BLaER1 treated with 17β-estradiol and CSF1 and Interleukin-3, amounts not matched to agents 10 nM and 100 nM (cell line): ENCODE results near the gene MBOAT1.

Experiments
- H3K27ac ChIP-seq, 11 experiments: shearing (Covaris generic); formaldehyde crosslinking; 2 replicates each; pipeline ENCODE4 v1.8.1; 2022
- H3K27me3 ChIP-seq, 11 experiments: shearing (Covaris generic); formaldehyde crosslinking; 2 replicates each; pipeline ENCODE4 v1.8.1; 2022
- H3K36me3 ChIP-seq, 11 experiments: shearing (Covaris generic); formaldehyde crosslinking; 2 replicates each; pipeline ENCODE4 v1.8.1; 2022
- H3K4me1 ChIP-seq, 10 experiments: shearing (Covaris generic); formaldehyde crosslinking; 2 replicates each; pipeline ENCODE4 v1.8.1; 2022
- H3K4me2 ChIP-seq, 11 experiments: shearing (Covaris generic); formaldehyde crosslinking; 2 replicates each; pipeline ENCODE4 v1.8.1; 2022
- H3K4me3 ChIP-seq, 10 experiments: shearing (Covaris generic); formaldehyde crosslinking; 2 replicates each; pipeline ENCODE4 v1.8.1; 2022
- H3K9ac ChIP-seq, 11 experiments: shearing (Covaris generic); formaldehyde crosslinking; 2 replicates each; pipeline ENCODE4 v1.8.1; 2022
- H3K9me3 ChIP-seq, 11 experiments: shearing (Covaris generic); formaldehyde crosslinking; replicated peaks in 1 of 11; 2 replicates each; pipeline ENCODE4 v1.8.1; 2022
- H4K20me1 ChIP-seq, 11 experiments: shearing (Covaris generic); formaldehyde crosslinking; 2 replicates each; pipeline ENCODE4 v1.8.1; 2022
- Cebpa-rat ChIP-seq, 11 experiments: shearing (Covaris generic); IDR thresholded peaks; 2 replicates each; pipeline ENCODE4 v1.8.1; 2022

Gene MBOAT1

GRCh38 chr6:20056350-20056992 lies 155.8 kb downstream of the MBOAT1 start:
- Histone ChIP-seq H3K4me3 (no peak overlapping the region), H4K20me1 (no peaks in the 10 kb centered on the region), H3K4me2 (no peak overlapping the region), H3K4me1 (peaks cover 5 to 14% (median 7%) of the 10 kb centered on the region in 10 experiments; a peak in 11 of 20 replicates), H3K9ac (no peak overlapping the region), H3K9me3 (peaks cover 0 to 3% (median 0%) of the 10 kb centered on the region in 11 experiments; a peak in 2 of 22 replicates), H3K27ac (no peak overlapping the region), H3K27me3 (no peaks in the 10 kb centered on the region), H3K36me3 (no peaks in the 10 kb centered on the region)
- no peak for TF ChIP-seq Cebpa-rat (IDR thresholded peaks at IDR 0.05)

- no peaks in the 10 kb centered on the region for H3K9me3 ChIP-seq
- H3K4me2 ChIP-seq = no peak overlapping the region
- H3K36me3 ChIP-seq = no peaks in the 10 kb centered on the region
- no peaks in the 10 kb centered on the region for H4K20me1 ChIP-seq
- no peak for TF ChIP-seq Cebpa-rat (IDR thresholded peaks at IDR 0.05)
- no peaks in the 10 kb centered on the region for H3K27me3 ChIP-seq
- no peak overlapping the region for H3K4me3 ChIP-seq
- no peak overlapping the region for H3K27ac ChIP-seq
- no peak overlapping the region for H3K9ac ChIP-seq
- peaks cover 5 to 14% (median 7%) of the 10 kb centered on the region in 10 experiments; a peak in 11 of 20 replicates for H3K4me1 ChIP-seq
These were observed 156.4 kb downstream of the MBOAT1 start for GRCh38 chr6:20055916-20056315.
